GM12878 (cell line): ENCODE data around the gene STAG1.

Experiments used
- RAD51 ChIP-seq: fragments of 450-650 bp; IDR thresholded peaks from 2 replicates; pipeline ENCODE4 v1.6.1; 2016; ENCODE audit warnings: moderate library complexity, mild to moderate bottlenecking, inconsistent platforms
- RFX5 ChIP-seq: IDR thresholded peaks from 2 replicates; pipeline ENCODE4 v1.6.1; 2011; ENCODE audit warnings: low read depth, low read length, improper control_type of control experiment
- ZNF274 ChIP-seq: IDR thresholded peaks from one replicate; pipeline ENCODE4 v1.8.0; 2011; ENCODE audit not compliant: insufficient read length, insufficient read depth

DNA sequence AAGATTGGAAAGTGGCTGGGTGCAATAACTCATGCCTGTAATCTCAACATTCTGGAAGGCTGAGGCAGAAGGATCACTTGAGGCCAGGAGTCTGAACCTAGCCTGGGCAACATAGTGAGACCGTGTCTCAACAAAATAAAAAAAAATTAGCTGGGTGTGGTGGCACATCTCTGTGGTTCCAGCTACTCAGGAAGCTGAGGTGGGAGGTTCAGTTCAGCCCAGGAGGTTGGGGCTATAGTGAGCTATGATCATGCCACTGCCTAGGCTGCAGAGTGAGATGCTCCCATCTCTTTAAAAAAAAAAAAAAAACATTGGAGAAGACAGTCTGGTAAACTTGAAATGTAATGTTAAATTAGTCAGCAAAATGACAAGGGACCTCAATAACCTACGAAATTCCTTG is 57.9 kb downstream of the STAG1 start:
- TF ChIP-seq RFX5 (no peak), ZNF274 (no peak), RAD51 (no peak)
